SK-N-SH (cell line): ENCODE results near the gene C15orf61.

Experiments
- CTCF ChIP-seq: fragments of 200-600 bp; sonication (generic); IDR thresholded peaks from 2 replicates; pipeline ENCODE4 v1.6.1; 2017; ENCODE audit warnings: antibody characterized with exemption, mild to moderate bottlenecking, moderate library complexity
- EZH2phosphoT487 ChIP-seq: fragments of 200-600 bp; sonication (generic); IDR thresholded peaks from 2 replicates; pipeline ENCODE4 v1.6.1; 2017; ENCODE audit warnings: low read depth, mixed run types, mild to moderate bottlenecking, antibody characterized with exemption, moderate library complexity, borderline replicate concordance
- REST ChIP-seq: IDR thresholded peaks from 2 replicates; pipeline ENCODE4 v1.6.1; 2012; ENCODE audit warnings: mild to moderate bottlenecking, low read depth, low read length, moderate library complexity

GRCh38 chr15:67537771-67538170 lies 16.8 kb downstream of the C15orf61 start:
- TF ChIP-seq CTCF = no peak
- no peak for TF ChIP-seq REST
- TF ChIP-seq EZH2phosphoT487 = no peak
